ENCODE data around the gene BRD1. TPM values are rescaled to one million over a fixed set of nuclear protein-coding genes. Genes with fewer than 3 reads are reported as not detected.

The BRD1 gene
- total and polyA plus RNA-seq, 7 donors, result 7.9 to 22.9 (median 16.9) TPM

DNA sequence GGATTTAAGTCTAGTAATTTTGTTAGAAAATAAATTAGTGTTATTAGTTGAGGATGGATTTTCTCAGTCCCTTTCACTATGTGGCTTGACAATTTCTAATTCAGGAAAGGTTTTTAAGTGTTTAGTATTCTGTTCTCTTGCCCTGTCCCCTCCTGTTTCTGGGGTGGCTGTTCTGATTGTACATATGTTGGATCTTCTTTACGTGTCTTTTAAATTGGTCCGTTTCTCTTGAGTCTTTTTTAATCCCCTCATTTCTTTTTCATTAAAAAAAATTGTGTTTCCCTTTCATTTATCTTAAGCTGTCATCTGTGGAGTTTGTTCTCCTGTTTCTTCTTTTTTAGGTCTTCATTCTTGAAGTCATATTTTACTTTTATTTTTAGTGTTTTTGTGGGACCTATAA, 38.5 kb upstream of the BRD1 start:
- DNase-seq (no peak), ATAC-seq (no peak)
- H3K4me1 ChIP-seq, result no peaks in the 10 kb centered on the region
- peaks cover 29% of the 10 kb centered on the region for H3K9me3 ChIP-seq
- TF ChIP-seq, protein P1, sequence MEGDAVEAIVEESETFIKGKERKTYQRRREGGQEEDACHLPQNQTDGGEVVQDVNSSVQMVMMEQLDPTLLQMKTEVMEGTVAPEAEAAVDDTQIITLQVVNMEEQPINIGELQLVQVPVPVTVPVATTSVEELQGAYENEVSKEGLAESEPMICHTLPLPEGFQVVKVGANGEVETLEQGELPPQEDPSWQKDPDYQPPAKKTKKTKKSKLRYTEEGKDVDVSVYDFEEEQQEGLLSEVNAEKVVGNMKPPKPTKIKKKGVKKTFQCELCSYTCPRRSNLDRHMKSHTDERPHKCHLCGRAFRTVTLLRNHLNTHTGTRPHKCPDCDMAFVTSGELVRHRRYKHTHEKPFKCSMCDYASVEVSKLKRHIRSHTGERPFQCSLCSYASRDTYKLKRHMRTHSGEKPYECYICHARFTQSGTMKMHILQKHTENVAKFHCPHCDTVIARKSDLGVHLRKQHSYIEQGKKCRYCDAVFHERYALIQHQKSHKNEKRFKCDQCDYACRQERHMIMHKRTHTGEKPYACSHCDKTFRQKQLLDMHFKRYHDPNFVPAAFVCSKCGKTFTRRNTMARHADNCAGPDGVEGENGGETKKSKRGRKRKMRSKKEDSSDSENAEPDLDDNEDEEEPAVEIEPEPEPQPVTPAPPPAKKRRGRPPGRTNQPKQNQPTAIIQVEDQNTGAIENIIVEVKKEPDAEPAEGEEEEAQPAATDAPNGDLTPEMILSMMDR (IDR thresholded peaks at IDR 0.05), result no peak
- no peak overlapping the region for H3K27ac ChIP-seq
- H3K36me3 ChIP-seq (ENCODE audit: insufficient read depth in 1 of 2, low read depth in 1 of 2), result no peaks in the 10 kb centered on the region
- no peak overlapping the region for H3K4me3 ChIP-seq
- 43 to 44% (median 44%) methylated on average over 2 of the region's 2 CpGs for WGBS, 3 donors
- H3K27me3 ChIP-seq (ENCODE audit: insufficient read depth in 3 of 3, low read length in 2 of 3), result no peaks in the 10 kb centered on the region
- intact Hi-C loops (cut with DNase I), result no loop called here

DNA sequence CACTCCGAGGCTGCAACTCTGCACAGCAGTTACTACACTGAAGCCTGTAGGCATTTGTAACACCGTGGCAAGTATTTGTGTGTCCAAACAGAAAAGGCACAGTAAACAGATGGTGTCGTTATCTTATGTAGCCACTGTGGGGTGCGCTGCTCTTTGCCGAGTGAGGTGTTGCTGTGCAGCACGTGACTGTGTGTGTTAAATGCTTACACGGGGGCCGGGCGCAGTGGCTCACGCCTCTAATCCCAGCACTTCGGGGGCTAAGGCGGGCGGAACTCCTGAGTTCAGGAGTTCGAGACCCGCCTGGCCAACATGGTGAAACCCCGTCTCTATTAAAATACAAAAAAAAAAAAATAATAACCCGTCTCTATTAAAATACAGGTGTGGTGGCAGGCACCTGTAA, 37.5 kb upstream of the BRD1 start:
- TF ChIP-seq, protein P1 (IDR thresholded peaks at IDR 0.05), result no peak
- Histone ChIP-seq H3K27ac (no peak overlapping the region), H3K4me3 (no peak overlapping the region), H3K27me3 (ENCODE audit: insufficient read depth in 3 of 3, low read length in 2 of 3) (no peaks in the 10 kb centered on the region), H3K4me1 (no peaks in the 10 kb centered on the region), H3K36me3 (ENCODE audit: insufficient read depth in 1 of 2, low read depth in 1 of 2) (no peaks in the 10 kb centered on the region), H3K9me3 (peaks cover 28% of the 10 kb centered on the region)
- 91 to 93% (median 92%) methylated on average over 17 of the region's 17 CpGs for WGBS, 3 donors
- no peak for DNase-seq
- no peak for ATAC-seq
- intact Hi-C loops (cut with DNase I), result no loop called here

DNA sequence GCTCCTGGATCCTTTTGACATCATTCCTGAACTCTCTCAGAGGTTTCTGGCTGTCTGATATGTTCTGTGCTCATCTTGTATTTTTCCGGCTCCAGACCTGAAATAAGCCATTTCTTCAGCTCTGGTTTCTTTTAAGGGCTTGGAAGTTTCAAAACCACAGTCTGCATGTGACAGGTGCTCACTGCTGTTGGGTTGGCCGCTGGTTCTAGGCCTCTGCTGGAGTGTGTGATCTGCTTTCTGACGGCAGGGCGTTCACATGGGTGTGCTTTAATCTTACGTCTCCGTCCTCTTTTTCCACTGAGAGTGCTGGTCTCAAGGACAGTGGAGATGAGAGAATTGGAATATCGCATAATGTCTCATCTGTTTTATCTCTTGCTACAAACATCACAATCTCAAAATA, 36.3 kb upstream of the BRD1 start:
- Histone ChIP-seq H3K27ac (no peak overlapping the region), H3K4me1 (no peaks in the 10 kb centered on the region), H3K9me3 (peaks cover 19% of the 10 kb centered on the region), H3K4me3 (no peak overlapping the region), H3K36me3 (ENCODE audit: insufficient read depth in 1 of 2, low read depth in 1 of 2) (no peaks in the 10 kb centered on the region), H3K27me3 (ENCODE audit: insufficient read depth in 3 of 3, low read length in 2 of 3) (no peaks in the 10 kb centered on the region)
- 69 to 74% (median 73%) methylated on average over 7 of the region's 7 CpGs for WGBS, 3 donors
- TF ChIP-seq, protein P1 (IDR thresholded peaks at IDR 0.05), result no peak
- intact Hi-C loops (cut with DNase I), result no loop called here
- ATAC-seq (no peak), DNase-seq (no peak)

DNA sequence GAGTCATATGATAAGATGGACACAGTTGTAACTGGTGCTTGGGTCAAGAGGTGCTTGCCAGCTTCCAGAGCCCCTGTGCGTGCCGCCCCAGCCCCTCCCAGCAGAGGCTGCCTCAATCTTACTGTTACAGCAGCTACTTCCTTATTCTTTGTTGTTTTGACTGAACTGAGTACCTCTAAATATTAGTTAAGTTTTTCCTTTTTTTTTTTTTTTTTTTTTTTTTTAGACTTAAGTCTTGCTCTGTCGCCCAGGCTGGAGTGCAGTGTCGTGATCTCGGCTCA, 34.8 kb upstream of the BRD1 start:
- ATAC-seq (no peak), DNase-seq (no peak)
- no peak overlapping the region for H3K27ac ChIP-seq
- TF ChIP-seq, protein P1 (IDR thresholded peaks at IDR 0.05), result no peak
- intact Hi-C loops (cut with DNase I), result no loop called here
- H3K36me3 ChIP-seq (ENCODE audit: insufficient read depth in 1 of 2, low read depth in 1 of 2), result no peaks in the 10 kb centered on the region
- no peaks in the 10 kb centered on the region for H3K27me3 ChIP-seq (ENCODE audit: insufficient read depth in 3 of 3, low read length in 2 of 3)
- peaks cover 19% of the 10 kb centered on the region for H3K9me3 ChIP-seq
- no peak overlapping the region for H3K4me3 ChIP-seq
- WGBS, 3 donors, result 91 to 98% (median 93%) methylated on average over 3 to 5 of the region's 5 CpGs
- no peaks in the 10 kb centered on the region for H3K4me1 ChIP-seq

- 91 to 93% (median 92%) methylated on average over 29 of the region's 29 CpGs for WGBS, 3 donors
- intact Hi-C loops (cut with DNase I), result no loop called here
- Histone ChIP-seq H3K4me1 (no peaks in the 10 kb centered on the region), H3K27ac (no peak overlapping the region), H3K9me3 (peaks cover 13% of the 10 kb centered on the region), H3K36me3 (ENCODE audit: insufficient read depth in 1 of 2, low read depth in 1 of 2) (no peaks in the 10 kb centered on the region), H3K27me3 (ENCODE audit: insufficient read depth in 3 of 3, low read length in 2 of 3) (no peaks in the 10 kb centered on the region), H3K4me3 (no peak overlapping the region)
- ATAC-seq, result no peak
- no peak for DNase-seq
- TF ChIP-seq, protein P1 (IDR thresholded peaks at IDR 0.05), result no peak
Observed at GRCh38 chr22:49861642-49862495, 34.2 kb upstream of the BRD1 start.
